22Rv1 (cell line): ENCODE results near the gene FBN1.

Experiments
- ZFX ChIP-seq: fragments of 450-650 bp; IDR thresholded peaks from 2 replicates; pipeline ENCODE4 v1.6.1; 2017; ENCODE audit warnings: antibody characterized with exemption, borderline replicate concordance
- TF ChIP-seq, protein P1 (sequence below): fragments of 450-650 bp; IDR thresholded peaks from 2 replicates; pipeline ENCODE4 v1.5.1; 2017; ENCODE audit warnings: mild to moderate bottlenecking

GRCh38 chr15:48537271-48538113 is 108.0 kb downstream of the FBN1 start:
- TF ChIP-seq, protein P1, sequence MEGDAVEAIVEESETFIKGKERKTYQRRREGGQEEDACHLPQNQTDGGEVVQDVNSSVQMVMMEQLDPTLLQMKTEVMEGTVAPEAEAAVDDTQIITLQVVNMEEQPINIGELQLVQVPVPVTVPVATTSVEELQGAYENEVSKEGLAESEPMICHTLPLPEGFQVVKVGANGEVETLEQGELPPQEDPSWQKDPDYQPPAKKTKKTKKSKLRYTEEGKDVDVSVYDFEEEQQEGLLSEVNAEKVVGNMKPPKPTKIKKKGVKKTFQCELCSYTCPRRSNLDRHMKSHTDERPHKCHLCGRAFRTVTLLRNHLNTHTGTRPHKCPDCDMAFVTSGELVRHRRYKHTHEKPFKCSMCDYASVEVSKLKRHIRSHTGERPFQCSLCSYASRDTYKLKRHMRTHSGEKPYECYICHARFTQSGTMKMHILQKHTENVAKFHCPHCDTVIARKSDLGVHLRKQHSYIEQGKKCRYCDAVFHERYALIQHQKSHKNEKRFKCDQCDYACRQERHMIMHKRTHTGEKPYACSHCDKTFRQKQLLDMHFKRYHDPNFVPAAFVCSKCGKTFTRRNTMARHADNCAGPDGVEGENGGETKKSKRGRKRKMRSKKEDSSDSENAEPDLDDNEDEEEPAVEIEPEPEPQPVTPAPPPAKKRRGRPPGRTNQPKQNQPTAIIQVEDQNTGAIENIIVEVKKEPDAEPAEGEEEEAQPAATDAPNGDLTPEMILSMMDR = no peak
- no peak for TF ChIP-seq ZFX
